HG03159 (cell line): ENCODE results near the gene CCDC6.
"Not testable (repeated sequence)": the region's sequence is repeated elsewhere in the genome, so short reads cannot be mapped to it uniquely, and the experiment has no call there.

Experiments used
- ATAC-seq: cut with Tn5 transposase; IDR thresholded peaks from one replicate; pipeline ENCODE4 v1.9.1; 2021; ENCODE audit warnings: mild to moderate bottlenecking, moderate library complexity; ENCODE audit not compliant: unreplicated experiment

Gene CCDC6

DNA sequence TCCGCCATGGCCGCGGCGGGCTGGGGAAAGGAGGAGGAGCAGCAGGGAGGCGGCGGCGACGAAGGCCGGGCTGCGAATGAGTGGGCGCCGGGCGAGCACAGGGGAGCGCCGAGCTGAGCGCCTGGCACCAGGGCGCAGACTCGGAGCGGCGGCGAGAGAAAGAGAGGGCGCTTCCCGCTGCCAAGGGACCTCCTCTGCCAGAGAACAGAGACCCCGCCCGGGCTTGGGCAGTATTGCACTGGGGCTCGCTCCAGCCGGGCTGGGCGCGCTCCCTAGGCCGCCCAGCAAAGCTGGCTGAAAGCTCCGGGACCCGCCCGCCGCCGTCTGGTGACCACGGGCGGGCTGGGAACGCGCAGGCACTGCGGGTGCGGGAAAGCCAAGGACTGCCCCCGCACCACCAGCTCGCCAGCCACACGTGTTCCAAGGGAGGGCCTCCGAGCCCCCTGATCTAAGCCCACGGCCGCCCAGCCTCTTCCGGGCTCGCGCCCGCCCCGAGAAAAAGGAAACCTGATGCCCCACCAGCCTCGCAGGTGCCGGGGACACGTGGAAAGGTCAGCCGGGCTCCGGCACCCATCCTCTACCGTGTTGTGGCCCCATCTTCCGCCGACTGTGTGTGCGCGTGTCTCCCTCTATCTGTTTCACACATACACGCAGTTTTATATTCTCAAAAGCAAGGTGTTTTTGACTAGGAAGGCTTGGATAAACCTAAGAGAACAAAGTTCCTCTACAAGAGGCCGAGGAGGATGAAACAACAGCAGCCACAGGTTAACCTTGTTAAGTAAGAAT is at the start of gene CCDC6:
TSS of gene CCDC6 (minus strand) at position 140 of the 786 bp plus-strand sequence. CDS start at position 8, 132 bp downstream.
- peak; percentile 84 for ATAC-seq

GRCh38 chr10:59954296-59954695 is 47.9 kb upstream of the CCDC6 start:
- ATAC-seq = no peak

- ATAC-seq = not testable (repeated sequence)
Measured at GRCh38 chr10:59953711-59954110, 47.4 kb upstream of the CCDC6 start.

GRCh38 chr10:59950105-59950504 is 43.7 kb upstream of the CCDC6 start:
- ATAC-seq = no peak

DNA sequence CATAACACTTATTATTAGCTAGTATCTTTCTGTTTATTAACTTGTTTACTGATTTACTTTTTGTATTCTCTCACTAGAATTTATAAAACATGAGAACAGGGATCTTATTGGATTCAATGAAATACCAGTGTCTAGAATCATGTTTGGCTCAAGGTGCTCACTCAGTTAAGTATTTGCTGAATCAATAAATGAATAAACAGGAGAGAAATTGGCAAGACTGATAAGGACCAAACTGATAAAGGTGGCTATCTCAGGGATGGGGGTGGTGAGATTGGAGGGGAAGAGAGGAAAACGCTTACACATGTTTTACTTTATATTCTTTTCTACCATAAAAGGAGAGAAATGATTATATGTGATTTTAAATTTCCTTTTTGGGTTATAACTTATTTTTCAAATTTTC is 43.3 kb upstream of the CCDC6 start:
- no peak for ATAC-seq

GRCh38 chr10:59945991-59946390 is 39.6 kb upstream of the CCDC6 start:
- ATAC-seq = no peak

- no peak for ATAC-seq
Measured at GRCh38 chr10:59945590-59945989, 39.2 kb upstream of the CCDC6 start.

DNA sequence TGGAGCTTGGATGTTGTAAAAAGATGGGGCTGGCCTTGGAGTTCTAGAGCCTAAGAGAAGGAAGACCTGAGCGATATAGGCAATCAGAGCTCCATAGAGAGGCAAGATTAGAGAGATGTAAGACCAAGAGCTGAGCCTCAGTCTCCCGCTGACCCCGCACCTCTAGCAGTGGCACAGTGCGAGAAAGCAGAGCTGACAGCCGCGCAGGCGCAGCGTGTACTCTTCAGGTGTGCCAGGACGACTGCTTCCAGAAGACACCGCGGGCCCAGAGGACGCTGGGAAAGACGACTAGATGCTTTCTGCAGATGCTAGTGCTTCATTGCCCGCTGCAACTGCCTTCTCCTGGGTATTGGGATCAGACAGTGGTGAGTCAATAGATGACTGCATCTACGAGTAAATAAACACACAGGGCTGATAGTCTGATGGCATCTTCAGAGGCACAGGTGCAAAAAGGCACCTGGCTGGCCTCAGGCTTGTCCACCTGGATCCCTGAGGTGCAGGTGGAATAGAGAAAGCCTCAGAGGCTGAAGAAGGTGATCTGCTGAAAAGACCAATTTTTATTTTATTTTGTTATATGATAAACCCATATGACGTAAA is 38.1 kb upstream of the CCDC6 start:
- no peak for ATAC-seq

DNA sequence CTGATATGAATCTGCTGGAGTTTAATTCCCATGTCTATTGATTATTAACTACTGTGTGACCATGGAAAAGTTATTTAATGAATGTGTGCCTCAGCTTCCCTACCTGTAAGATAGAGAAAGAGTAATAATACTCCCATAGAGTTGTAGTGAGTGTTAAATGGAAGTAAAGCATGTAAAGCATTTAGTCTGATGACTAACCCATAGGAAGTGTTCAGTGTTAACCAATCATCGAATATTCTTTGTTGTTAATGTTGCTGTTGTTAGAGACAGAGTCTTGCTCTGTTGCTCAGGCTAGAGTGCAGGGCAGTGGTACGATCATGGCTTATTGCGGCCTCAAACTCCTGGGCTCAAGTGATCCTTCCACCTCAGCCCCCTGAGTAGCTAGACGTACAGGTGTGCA is 36.2 kb upstream of the CCDC6 start:
- ATAC-seq = no peak

GRCh38 chr10:59937720-59938119 is 31.4 kb upstream of the CCDC6 start:
- no peak for ATAC-seq

- no peak for ATAC-seq
Measured at GRCh38 chr10:59934701-59935100, 28.3 kb upstream of the CCDC6 start.

GRCh38 chr10:59930788-59931521 is 24.6 kb upstream of the CCDC6 start:
- ATAC-seq = not testable (repeated sequence)

DNA sequence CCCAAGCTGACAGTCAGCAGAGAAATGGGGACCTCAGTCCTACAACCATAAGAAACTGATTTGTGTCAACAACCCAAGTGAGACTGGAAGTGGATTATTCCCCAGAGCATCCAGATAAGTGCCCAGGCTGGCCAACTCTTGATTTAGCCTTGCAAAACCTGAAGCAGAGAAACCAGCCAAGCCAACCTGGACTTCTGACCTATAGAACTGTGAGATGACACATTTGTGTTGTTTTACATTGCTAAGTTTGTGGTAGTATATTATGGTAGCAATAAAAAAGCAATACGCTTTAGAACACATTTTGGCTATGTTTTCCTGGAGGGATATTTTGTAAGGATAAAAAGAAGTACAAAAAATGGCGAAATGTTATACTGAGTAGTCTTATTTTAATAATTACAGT is 19.7 kb upstream of the CCDC6 start:
- no peak for ATAC-seq

DNA sequence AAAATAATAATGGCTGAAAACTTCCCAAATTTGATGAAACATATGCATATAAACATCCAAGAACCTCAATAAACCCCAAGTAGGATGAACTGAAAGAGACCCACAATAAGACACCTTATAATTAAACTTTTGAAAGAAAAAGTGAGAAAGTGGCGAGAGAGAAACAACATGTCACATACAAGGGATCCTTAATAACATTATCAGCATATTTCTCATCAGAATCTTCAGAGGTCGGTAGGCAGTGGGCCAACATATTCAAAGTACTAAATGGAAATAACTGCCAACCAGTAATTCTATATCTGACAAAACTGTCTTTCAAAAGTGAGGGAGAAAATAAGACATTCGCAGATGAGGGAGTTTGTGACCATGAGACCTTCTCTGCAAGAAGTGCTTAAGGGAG is 16.6 kb upstream of the CCDC6 start:
- ATAC-seq = no peak

DNA sequence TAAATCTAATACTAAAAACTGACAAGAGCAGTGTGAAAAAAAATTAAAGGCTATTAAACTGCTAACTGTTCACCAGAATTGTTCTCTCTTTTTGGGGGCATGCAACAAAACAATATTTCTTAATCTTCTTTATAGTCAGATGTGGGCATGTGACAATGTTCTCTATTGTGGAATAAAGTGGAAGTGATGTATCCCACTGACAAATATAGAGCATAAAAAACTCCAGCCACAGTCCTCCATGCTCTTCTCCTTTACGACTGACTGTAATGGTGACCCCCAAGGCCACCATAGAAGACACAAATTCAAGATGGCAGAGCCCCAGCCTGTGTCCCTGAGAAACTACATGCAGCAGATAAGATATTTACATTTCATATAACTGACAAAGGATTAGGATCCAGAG is 11.6 kb upstream of the CCDC6 start:
- ATAC-seq = no peak

GRCh38 chr10:59913547-59914237 is 7.3 kb upstream of the CCDC6 start:
- no peak for ATAC-seq

GRCh38 chr10:59910867-59911266 is 4.5 kb upstream of the CCDC6 start:
- ATAC-seq = no peak

- no peak for ATAC-seq
Measured at GRCh38 chr10:59909815-59910214, 3.5 kb upstream of the CCDC6 start.

DNA sequence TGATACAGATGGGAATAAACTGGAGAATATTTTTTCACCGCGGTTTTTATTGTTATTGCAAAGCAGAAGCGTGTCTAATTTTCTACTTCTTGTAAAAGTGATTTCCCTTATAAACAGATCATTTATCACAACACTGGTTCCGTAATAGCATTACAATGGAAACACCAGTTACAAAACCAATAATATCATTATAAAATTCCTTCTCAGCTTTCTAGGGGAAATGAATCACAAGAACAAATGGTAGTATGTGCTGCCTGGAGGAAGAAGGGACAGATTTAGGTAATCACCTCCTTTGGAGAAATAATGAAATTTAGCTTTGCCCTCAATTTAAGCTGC is 2.4 kb upstream of the CCDC6 start:
- no peak for ATAC-seq

DNA sequence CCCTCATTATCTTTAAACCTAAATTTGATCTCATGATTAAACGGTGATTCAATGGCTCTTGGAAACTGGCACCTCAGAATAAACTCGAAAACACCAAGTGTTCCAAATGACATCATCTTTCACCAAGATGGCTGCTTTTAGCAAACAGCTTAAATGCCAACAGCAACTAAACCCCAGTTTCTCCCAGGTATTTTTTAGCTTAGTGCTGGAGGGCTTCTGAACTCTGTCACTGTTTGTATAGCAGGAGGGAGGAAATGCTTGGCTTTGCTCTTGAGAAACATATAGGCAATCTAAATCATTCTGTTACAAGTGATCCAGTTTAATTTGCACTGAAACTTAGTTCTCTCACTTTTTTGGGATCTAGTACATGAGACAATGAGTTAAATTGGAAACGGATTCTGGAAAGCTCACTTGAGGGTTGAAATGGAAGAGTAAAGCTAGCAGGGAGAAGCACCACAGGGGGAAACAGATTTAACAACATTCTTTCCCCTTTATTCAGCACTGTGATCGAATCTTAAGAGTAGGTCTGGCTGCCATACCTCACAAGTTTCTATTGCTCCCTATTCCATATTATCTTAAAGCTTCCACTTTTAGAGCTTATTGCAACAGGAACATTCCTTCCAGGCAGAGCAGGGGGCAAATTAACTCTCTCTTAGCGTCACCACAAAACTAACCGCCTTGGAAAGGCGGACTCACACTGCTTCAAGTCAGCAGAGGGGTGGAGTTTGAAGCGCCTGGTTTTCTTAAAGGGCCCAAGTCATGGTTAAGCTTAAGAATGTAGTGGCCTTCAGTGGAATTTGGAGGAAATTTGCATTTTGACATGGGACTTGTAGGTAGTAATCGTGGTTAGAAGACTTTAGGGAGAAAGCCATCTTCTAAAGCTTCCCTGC is 1.8 kb upstream of the CCDC6 start:
- ATAC-seq = peak; percentile 18

DNA sequence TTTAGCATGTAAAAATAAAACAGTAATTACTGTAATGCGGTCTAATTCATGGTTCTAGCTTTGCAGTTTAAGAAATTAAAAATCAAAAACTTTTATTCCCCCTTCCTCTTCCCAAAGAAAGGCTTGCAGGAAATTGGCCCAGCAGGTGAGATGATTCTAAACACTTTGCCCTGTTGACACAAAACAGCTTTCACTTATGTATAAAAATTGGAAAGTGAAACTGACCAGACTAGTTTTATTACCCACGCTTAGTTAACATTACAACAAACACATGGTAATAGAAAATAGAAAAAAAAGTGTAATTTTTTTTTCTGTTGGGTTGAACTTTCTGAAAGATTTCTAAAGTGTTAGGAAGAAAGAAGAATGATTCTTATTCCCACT is 1.2 kb upstream of the CCDC6 start:
- no peak for ATAC-seq
